ENCODE data around the gene DMD. TPM values are rescaled to one million over a fixed set of nuclear protein-coding genes. Genes with fewer than 3 reads are reported as not detected.
"Not testable (repeated sequence)": the region's sequence is repeated elsewhere in the genome, so short reads cannot be mapped to it uniquely, and the experiment has no call there.

DMD gene
- total RNA-seq, 1 donor from 2014 or later, result 6.7 TPM

DNA sequence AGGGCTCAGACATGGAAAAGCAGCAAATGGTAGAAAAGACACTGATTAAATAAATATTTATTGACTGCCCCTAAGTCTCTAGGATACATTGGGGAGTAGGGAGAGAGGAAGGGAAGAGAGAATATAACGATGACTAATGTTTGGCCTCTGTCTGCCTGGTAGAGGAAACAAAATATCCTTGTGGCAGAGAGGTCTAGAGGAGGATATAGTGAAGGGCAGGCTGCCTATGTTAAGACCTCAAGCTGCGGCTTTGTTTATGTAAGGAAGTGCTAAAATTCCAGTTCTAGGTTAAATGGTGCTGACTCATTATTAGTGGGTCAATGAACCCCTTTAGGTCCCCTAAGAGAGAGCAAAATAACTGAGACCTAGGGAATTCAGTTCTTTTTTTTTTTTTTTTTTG, 1712.2 kb downstream of the DMD start:
- peak; percentile 56 for DNase-seq (ENCODE audit: extremely low read depth, low read depth, low spot score)

DNA sequence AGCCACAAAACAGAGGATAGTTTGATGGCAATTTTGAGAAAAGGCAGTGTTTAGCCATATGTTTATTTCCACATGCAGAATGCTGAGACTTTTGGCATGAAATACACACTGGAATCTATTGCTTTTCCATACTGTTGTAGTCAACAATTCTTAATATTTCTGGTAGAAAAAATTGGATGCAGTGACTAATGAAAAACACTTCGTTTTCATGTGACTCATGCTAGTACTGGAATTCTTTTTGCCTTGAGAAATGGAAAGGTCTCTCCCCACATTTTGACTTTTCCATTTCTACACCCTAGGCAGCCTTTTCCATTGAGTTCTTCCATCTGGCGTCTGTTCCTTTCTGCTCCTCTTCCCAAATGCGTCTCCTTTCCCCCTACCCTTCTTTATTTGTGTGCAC, 1714.3 kb downstream of the DMD start:
- no peak for DNase-seq (ENCODE audit: extremely low read depth, low read depth, low spot score)

DNA sequence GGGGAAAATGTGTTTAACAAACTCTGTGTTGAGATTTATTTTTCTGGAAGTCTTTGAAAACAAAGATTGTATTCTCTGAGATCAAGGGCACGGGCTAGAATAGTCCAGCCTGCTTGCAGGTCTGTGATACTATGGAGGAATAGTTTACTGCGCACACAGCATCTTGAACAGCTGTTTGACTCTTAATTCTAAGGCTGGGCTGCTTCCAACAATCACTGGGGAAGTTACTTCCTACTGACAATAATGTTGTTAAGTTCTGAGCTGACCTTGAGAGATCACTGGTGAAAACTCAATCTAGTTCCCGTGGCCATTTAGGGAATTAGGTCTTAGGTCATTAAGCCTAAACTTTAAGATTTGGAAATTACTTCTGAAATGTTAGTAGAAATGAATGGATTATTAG, 1723.4 kb downstream of the DMD start:
- DNase-seq (ENCODE audit: extremely low read depth, low read depth, low spot score), result no peak

DNA sequence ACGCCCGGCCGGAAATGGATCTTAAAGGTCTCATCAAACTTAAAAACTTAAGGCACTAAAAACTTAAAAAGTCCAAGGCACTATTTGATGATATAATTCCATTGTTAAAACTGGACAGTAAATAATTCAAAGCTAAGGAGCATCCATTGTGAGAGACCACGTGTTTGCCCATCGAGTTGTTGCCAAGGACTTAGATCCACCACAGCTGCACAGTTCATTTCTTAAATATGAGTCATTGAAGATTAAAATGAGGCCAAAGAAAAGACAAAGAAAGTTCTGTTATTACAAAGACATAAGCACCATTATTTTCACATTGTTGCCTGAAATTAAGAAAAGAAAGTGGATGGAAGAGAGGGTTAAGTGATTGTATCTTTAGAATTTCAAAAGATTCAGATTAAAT, 1728.0 kb downstream of the DMD start:
- peak; percentile 41 for DNase-seq (ENCODE audit: extremely low read depth, low read depth, low spot score)

DNA sequence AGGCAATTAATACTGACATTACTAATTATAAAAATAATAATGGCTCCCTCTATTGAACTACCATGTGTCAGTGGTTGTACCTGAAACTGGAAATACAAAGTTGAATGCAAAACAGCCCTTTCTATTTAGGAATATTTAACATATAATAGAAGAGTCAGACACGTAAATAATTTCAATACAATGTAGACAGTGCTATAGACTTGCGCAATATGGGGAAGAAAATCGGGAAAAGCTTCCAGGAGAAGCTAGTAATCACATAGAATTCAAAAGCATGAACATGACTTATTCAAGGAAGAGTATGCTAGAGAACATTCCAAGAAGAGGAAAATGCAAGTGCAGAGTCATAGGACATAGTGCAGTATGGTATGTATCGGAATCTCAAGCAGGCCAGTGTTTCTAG, 1730.7 kb downstream of the DMD start:
- no peak for DNase-seq (ENCODE audit: extremely low read depth, low read depth, low spot score)

DNA sequence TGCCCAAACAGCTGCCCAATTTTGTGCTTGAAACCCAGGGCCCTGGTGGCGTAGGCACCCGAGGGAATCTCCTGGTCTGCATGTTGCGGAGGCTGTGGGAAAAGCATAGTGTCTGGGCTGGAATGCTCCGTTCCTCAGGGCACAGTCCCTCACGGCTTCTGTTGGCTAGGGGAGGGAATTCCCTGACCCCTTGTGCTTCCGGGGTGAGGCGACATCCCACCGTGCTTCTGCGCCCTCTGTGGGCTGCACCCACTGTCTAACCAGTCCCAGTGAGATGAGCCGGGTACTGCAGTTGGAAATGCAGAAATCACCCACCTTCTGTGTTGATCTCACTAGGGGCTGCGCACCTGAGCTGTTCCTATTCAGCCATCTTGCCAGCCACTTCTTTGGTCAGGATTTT, 1740.1 kb downstream of the DMD start:
- no peak for DNase-seq (ENCODE audit: extremely low read depth, low read depth, low spot score)

DNA sequence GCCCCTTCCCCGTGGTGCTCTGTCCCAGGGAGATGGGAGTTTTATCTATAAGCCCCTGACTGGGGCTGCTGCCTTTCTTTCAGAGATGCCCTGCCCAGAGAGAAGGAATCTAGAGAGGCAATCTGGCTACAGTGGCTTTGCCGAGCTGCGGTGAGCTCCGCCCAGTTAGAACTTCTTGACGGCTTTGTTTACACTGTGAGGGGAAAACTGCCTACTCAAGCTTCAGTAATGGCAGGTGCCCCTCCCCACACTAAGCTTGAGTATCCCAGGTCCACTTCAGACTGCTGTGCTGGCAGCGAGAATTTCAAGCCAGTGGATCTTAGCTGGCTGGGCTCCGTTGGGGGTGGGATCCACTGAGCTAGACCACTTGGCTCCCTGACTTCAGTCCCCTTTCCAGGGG, 1740.6 kb downstream of the DMD start:
- DNase-seq (ENCODE audit: extremely low read depth, low read depth, low spot score), result not testable (repeated sequence)

DNA sequence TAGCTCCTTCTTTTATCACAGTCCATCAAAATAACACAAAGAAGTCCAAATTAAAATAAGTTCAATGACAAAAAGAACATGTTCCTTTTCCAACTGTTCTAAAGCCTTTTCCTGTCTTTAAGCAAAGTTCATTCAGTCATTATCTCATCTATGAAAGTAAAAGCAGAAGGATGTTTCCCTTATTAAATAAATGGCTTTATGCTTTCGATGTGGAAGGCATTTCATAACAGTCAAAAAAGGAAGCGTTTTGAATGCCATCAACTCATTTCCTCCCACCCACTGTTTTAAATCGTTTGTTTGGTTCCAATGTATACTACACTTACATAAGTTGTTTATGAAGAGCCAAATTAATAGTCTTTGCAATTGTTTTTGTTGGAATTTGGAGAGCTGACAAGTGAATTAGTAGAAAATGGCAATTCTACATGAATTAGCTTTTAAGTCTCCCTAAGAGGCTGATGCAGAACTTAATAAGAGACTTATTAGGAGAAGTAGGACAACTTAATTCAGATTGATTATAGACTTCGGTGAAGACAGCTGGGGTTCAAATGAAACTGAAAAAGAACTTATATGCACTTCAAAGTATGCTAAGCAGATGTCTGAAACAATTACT, 1746.9 kb downstream of the DMD start:
- no peak for DNase-seq (ENCODE audit: extremely low read depth, low read depth, low spot score)

DNA sequence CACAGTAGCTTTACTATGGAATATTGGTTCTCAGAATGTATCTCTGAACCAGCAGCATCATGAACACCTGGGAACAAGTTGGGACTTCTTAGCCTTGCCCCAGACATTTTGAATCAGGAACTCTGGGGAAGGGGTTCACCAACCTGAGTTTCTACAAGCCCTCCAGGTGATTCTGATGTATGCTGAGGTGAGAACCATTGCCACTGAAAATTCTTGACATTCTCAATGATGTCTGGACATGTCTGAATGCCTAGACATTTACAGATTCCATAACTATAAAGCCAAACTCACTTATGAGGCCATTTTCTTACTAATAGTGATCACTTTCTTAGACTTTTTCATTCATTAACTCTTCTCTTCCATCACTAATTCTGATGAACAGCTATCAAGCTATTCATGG, 1750.1 kb downstream of the DMD start:
- no peak for DNase-seq (ENCODE audit: extremely low read depth, low read depth, low spot score)

DNA sequence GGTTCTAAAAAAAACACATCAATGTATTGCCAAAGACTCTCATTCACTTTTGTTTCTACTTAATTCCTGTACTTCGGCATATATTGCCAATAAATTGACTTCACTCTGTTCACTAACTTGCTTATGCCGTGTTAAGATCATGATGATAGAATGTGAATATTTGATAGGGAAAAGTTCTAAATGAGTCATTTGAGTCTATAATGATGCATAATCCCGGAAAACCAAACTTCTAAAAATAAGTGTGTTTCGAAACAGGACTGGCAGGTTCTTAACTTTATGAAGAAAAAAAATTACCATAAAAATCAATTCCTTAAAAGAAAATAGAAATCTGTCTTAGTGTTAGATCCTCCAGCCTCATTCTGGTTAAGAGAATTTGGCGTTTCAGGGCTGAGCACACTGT, 1752.0 kb downstream of the DMD start:
- no peak for DNase-seq (ENCODE audit: extremely low read depth, low read depth, low spot score)

DNA sequence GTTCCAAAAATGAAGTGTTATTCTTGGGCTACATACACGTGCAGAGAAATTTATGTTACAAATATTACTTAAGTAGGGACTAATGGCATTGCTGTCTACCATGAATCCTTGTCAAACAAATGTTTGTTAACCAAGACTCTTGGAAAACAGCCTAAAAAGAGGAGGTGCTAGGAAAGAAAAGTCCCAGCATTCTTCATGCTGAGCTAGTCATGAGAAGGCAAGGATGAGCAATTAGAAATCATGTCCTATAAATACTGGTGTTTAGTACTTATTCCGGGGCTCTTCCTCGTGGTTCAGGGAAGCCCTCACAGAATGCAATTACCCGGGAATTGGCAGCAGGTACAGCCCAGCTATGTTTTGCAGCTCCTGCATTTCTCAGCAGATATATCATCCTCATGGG, 1761.4 kb downstream of the DMD start:
- DNase-seq (ENCODE audit: extremely low read depth, low read depth, low spot score), result no peak

DNA sequence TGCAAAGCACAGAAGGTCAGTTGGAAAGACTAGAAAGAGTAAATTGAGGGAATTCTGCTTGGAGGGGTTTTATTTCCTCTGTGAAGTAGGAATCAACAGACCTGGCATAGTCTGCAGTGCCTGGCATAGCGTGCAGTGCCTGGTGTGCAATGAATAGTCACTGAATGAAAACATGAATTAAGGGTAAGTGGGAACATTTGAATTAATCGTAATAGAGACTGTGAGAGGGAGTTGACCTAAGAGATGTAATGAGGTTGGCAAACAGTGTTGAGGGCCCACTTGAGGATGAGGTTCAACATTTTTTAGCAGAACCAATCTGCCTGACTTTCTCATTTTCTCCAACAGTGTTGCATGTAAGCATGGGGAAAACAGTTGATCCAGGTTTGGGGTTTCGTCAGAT, 1762.3 kb downstream of the DMD start:
- no peak for DNase-seq (ENCODE audit: extremely low read depth, low read depth, low spot score)

DNA sequence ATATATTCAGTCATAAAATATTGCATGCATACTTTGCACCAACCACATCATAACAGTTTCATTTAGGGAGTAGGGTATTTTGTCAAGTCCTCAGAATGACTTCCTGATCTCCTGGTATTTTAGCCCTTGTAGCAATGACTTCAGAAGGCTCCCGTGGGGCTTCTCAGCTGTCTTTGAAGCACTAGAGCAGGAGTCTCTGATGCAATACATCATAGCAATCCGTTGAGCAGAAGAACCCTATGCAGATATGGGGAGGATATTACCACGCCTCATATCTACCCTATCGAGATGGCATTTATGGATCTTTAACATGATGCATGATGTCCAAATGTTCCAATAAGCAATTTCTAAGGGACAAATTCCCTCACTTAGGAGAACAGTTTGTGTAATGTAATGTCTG, 1765.8 kb downstream of the DMD start:
- DNase-seq (ENCODE audit: extremely low read depth, low read depth, low spot score), result no peak

DNA sequence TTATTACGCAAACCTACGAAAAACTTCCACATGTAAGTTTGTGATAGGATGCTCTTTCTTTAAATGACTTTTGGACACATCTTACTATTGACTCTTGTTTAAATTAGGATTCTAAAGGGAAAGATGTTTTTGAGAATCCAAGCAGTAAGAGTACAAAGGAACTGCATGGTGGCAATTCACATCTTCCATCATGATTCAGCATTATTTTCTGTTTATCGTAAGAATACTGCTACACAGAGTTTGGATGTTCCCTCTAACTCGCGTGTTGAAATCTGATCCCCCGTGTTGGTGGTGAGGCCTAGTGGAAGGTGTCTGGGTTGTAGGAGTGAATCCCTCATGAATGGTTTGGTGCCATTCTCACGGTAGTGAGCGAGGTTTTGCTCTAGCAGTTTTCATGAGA, 1767.7 kb downstream of the DMD start:
- DNase-seq (ENCODE audit: extremely low read depth, low read depth, low spot score), result no peak

DNA sequence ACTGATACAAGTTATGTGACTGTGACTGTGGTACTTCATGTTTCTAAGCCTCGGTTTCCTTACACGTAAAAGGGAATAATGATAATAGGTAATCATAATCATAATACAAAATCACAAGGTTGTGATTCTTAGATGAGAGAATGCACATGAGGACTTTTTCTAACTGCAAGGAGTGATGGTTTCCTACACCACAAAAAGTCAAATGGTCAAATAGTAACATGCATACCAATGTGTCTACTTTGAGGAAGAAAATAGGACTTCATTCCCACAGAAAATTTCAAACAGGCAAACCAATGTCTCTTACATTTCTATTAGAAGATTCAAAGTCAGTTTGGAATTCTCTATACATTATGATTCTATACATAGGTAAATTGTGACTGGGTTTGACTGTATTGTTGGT, 1770.8 kb downstream of the DMD start:
- DNase-seq (ENCODE audit: extremely low read depth, low read depth, low spot score), result no peak

DNA sequence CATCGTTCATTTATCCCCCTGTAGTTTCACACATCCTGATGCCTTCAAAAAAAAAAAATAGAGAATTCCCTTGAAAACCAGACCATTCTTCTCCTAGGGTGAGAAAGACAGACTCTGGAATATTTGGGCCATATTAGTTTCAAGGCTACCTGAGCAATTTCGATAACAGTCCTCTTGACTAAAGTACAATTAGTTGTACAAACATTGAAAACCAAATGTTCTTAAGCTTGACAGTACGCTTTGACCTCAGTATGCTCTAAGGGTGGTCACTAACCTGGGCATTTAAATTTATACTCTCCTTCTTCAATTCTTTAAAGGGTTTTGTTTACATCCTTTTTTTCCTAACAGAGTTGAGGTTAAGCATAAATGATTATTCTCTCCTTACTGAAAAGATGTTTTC, 1774.9 kb downstream of the DMD start:
- no peak for DNase-seq (ENCODE audit: extremely low read depth, low read depth, low spot score)

DNA sequence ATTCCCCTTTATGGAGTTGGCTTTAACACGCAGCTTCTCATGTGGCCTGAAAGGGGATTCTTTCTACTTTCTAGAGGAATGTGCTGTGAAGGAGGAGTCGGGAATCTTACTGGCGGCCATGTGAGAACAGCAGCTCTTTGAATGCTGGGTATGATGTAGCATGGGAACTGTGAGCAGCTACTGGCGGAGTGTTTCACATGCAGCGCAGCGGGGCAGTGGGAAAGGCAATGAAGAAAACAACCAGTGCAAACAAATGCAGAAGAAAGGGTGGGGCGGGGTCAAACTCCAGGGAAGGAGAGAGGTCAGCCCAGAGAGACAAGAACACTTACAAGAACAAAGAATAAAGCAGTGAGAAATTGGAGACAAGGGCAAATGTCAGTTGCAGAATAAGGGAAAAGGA, 1775.8 kb downstream of the DMD start:
- DNase-seq (ENCODE audit: extremely low read depth, low read depth, low spot score), result no peak

DNA sequence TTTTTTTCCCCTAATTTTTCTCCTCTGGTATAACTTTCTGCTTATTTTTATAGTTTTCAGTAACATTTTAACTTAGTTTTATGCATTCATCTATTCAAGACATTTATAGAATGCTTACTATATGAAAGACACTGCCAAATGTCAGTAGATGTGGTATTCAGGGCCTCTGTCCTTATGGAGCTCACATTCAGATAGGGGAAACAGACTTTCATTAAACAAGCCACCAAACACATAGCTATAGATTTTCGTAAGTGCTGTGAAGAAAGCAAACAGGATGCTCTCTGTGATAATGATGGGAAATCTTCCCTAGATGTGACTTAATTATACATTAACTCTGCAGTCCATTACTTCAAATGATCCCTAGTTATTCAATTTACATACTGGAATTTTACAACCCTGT, 1777.5 kb downstream of the DMD start:
- DNase-seq (ENCODE audit: extremely low read depth, low read depth, low spot score), result no peak

DNA sequence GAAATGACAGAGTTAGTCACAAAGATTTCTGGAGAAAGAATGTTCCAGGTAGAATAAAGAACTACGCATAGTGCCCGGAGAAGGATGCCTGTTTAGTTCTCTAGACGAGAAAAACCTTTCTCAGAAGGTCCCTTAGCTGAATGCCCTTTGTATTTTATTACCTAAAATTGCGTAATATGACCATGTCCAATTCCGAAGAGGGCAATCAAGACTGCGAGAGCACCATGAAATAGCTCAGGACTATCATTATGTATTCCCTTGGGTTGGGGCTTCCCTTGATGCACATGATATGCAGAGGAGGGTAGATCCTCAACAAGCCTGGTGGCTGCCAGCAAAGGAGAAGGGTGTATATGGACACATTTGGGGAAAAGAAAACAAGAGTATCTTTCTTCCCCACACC, 1781.4 kb downstream of the DMD start:
- no peak for DNase-seq (ENCODE audit: extremely low read depth, low read depth, low spot score)

DNA sequence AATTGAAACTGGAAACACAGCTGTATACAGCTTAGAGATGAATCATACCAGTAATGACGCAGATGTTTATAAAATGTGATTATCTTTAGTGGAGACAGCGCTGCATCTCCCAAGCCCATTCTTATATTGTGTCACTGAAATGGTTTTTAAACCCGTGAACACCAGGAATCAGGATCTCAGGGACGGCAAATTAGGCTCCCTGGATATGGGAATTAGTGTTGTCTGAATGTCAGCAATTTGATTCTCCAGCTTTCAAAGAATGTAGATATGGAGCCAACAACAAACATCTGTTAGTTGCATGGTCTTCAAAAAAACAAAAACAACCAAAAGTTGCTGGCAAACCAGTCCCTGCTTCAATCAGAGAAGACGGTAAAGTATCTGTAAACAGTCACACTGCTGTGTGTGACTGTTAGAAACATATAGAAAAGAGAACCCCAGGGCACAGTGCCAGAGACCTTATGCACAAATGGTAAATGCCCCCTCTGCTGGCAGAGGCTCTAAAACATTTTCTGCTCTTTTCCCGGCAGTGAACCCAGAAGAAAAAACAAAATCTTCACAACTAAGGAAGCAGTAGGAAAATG, 1787.7 kb downstream of the DMD start:
- DNase-seq (ENCODE audit: extremely low read depth, low read depth, low spot score), result peak; percentile 10

DNA sequence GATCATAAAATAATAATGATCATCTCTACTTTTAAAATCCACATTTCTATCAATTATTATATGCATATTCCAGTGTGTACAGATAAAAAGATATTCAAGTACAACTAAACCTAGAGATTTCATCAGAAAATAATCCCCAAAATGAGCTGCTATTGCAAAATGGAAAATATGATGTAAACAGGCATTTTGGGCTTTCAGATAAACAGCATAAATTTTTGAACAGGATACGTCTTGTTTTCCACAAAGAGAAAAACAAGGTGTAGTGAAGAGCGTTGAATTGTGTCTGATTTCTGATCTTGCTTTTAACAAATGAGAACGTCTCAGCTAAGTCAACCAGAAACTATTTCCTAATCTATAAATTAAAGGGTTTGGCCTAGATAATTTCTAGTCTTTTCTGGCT, 1789.9 kb downstream of the DMD start:
- DNase-seq (ENCODE audit: extremely low read depth, low read depth, low spot score), result no peak

DNA sequence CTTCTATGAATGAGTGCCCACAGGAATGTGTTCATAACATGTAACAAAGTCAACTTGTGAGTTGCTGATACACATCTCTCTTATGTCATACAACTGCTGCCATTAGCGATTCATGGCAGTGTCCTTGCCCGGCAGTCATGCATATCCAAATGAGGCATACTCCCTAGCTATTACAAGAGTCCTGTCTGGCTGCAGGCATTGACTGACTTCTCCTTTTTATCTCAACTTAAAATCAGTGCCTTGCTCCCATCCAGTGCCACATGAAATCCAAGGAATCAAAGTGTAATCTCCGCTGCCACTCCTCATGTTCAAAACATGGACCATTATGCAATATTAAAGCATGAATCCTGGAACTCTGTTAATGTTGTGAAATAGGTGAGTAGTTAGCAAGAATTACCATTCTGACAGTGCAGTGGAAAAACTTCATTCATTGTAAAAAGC, 1790.6 kb downstream of the DMD start:
- DNase-seq (ENCODE audit: extremely low read depth, low read depth, low spot score), result no peak

DNA sequence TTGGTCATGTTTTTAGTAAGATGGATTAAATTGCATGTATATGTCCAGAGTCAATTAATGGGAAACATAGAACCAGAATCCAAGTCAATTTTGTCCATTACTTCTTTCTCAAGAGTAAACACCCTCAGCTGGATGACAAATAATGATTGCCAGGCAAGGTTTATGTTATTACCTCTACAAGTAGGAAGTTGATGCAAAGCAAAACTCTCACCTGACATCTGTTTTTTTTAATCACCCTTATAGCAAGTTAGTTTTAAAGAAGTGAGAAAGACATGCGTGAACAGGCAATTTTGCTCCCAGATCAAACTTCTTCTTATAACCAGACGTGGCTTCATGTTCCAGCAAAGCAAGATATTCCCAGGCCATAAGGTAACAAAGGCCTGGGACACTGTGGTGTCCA, 1791.0 kb downstream of the DMD start:
- DNase-seq (ENCODE audit: extremely low read depth, low read depth, low spot score), result no peak
